Adrenal gland (tissue), 12 donors: Measurements from ENCODE around the gene JOSD1. TPM values are rescaled to one million over a fixed set of nuclear protein-coding genes. Genes with fewer than 3 reads are reported as not detected.
A peak's percentile ranks its signal among the peaks of the same experiment; 100 is the strongest.

Source experiments
- DNase-seq, 7 donors: peaks; one replicate each; pipeline ENCODE4 v3.0.0-alpha.2; 2019 to 2020
- H3K27ac ChIP-seq, 5 donors: fragments of 200-600 bp; sonication (generic) in 4 of 5; 1 replicate in 3 of 5; 2 replicates in 2 of 5; pipeline versions ENCODE4 v1.5.1 to v1.8.0; 2016 to 2020; ENCODE audit warnings: mild to moderate bottlenecking in 1 of 5
- H3K27me3 ChIP-seq: fragments of 200-600 bp; 2 replicates; pipeline ENCODE4 v1.8.0; 2021
- H3K36me3 ChIP-seq, 2 donors: fragments of 200-600 bp; replicated peaks in 1 of 2; 1 replicate in 1 of 2; 2 replicates in 1 of 2; pipeline versions ENCODE4 v1.5.1 to v1.8.0; 2018 to 2022
- H3K4me1 ChIP-seq, 2 donors: fragments of 200-600 bp; replicated peaks in 1 of 2; 1 replicate in 1 of 2; 2 replicates in 1 of 2; pipeline versions ENCODE4 v1.5.1 to v1.8.0; 2018 to 2021
- H3K4me3 ChIP-seq, 4 donors: fragments of 200-600 bp; sonication (generic) in 3 of 4; one replicate each; pipeline ENCODE4 v1.5.1; 2016 to 2018
- H3K9me3 ChIP-seq, 3 donors: fragments of 200-600 bp; sonication (generic) in 1 of 3; replicated peaks in 1 of 3; 1 replicate in 2 of 3; 2 replicates in 1 of 3; pipeline versions ENCODE4 v1.5.1 to v1.8.0; 2016 to 2021
- POLR2A ChIP-seq, 2 donors: fragments of 450-650 bp; IDR thresholded peaks; one replicate each; pipeline ENCODE4 v1.6.1; 2017; ENCODE audit warnings: antibody characterized with exemption in 2 of 2, mild to moderate bottlenecking in 2 of 2, moderate library complexity in 1 of 2
- WGBS, 4 donors: extraction: QIAGEN DNeasy Blood & Tissue Kit in 2 of 4; methylation state at CpG; one replicate each; pipeline versions ENCODE4 v1.1.5 to v1.1.7; 2013 to 2017; 5-methylcytosine and 5-hydroxymethylcytosine counted together
- intact Hi-C, 2 donors: fragments of 100-400 bp; cut with DNase I; formaldehyde crosslinking; loops; one replicate each; pipeline versions ENCODE4 v1.14.1 to v1.15.0; 2022 to 2023
- polyA plus RNA-seq, 3 donors: library from polyadenylated mRNA; stranded (reverse); fragments of 200-250 nt in 2 of 3; fragments of 350-450 nt in 1 of 3; fragmentation: Illumina TruSeq in 1 of 3; extraction: RNeasy Lipid Tissue Mini Kit (QIAGEN cat#74804) in 1 of 3; gene quantifications; one replicate each; pipeline ENCODE4 v1.2.3, GENCODE V29; 2013 to 2014
- total RNA-seq, 9 donors: library from RNA; depleted of rRNA in 4 of 9; stranded (reverse); fragments of >200 nt in 4 of 9; fragments of 120-200 nt in 1 of 9; fragmentation: NEBNext Ultra II Directional in 1 of 9; extraction: Animal tissue kit (Norgen Biotek cat#: 25700) in 1 of 9; gene quantifications; one replicate each; pipeline versions ENCODE4 v1.1.0 to v1.2.4, GENCODE V29; 2013 to 2023
- TF ChIP-seq, protein P1 (sequence below), 6 experiments: fragments of 450-650 bp in 4 of 6; fragments of 200-600 bp in 2 of 6; sonication (generic) in 1 of 6; IDR thresholded peaks; 1 replicate in 5 of 6; 2 replicates in 1 of 6; pipeline versions ENCODE4 v1.5.1 to v1.8.0; 2016 to 2021; ENCODE audit warnings: antibody characterized with exemption in 6 of 6, mild to moderate bottlenecking in 2 of 6, moderate library complexity in 1 of 6
- donor health status: healthy with polysubstance abuse.
- donor health status: Bipolar disorder and iron deficiency.
- donor health status: DM: yes; HTN: yes; CAD: no.
- donor health status: DM: no; HTN: no; CAD: no.
- donor health status: DM: no; HTN: no; CAD: no.
- donor health status: DM: yes; HTN: yes; CAD: no.

JOSD1 gene
- total and polyA plus RNA-seq, 12 donors = 14.3 to 93.4 (median 42.4) TPM

DNA sequence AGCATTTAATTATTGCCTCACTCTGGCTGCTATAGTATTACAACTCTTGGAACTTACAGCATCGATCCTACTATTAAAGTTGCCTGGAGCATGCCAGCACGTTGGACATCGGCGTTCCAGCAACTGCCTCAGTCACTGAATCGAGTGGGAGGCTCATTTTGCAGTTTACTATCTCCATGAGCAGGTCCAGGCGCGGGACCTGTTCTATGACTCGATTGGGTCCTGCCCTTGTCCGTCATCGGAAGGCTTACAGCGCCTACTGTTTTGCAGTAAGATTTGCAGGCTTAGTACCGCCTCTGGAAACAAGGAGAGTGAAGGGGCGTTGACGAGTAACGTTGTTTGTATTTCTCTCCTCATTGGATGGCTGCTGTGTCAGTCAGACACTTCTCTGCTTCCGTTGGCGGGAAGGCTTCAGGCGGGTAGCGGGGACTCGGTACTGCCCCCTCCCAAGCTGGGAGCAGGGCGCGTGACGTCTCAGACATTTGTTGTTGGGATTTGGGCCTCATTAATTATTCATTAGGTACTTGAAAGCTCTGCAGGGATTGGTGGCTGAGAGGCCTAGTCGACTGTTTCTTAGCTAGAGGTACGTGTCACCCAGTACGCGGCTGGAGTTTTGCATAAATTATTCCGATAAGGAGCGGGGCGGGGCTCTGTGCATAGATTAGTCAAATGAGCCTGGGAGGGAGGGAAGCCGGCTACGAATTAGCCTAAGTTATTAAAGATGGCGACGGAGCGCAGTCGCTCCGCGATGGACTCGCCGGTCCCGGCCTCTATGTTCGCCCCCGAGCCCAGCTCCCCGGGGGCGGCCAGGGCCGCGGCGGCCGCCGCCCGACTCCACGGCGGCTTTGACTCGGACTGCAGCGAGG, 4.7 kb upstream of the JOSD1 start, which contains the start of gene GTPBP1:
TSS of gene GTPBP1 (plus strand) at position 710 of the 866 bp plus-strand sequence. CDS start at position 722, 12 bp downstream.
- no peaks in the 10 kb centered on the region for H3K27me3 ChIP-seq
- DNase-seq = peak; percentile 99 to 100 (median 99)
- WGBS, 4 donors = 0% methylated on average over 24 to 55 of the region's 55 CpGs
- intact Hi-C loops = no loop called here
- peak within 1 kb of the TSS; percentile 44 to 92 (median 88) for H3K4me3 ChIP-seq
- peak; percentile 79 to 95 for TF ChIP-seq POLR2A (IDR thresholded peaks at IDR 0.05)
- TF ChIP-seq, protein P1, sequence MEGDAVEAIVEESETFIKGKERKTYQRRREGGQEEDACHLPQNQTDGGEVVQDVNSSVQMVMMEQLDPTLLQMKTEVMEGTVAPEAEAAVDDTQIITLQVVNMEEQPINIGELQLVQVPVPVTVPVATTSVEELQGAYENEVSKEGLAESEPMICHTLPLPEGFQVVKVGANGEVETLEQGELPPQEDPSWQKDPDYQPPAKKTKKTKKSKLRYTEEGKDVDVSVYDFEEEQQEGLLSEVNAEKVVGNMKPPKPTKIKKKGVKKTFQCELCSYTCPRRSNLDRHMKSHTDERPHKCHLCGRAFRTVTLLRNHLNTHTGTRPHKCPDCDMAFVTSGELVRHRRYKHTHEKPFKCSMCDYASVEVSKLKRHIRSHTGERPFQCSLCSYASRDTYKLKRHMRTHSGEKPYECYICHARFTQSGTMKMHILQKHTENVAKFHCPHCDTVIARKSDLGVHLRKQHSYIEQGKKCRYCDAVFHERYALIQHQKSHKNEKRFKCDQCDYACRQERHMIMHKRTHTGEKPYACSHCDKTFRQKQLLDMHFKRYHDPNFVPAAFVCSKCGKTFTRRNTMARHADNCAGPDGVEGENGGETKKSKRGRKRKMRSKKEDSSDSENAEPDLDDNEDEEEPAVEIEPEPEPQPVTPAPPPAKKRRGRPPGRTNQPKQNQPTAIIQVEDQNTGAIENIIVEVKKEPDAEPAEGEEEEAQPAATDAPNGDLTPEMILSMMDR (IDR thresholded peaks at IDR 0.05) = no peak
- no peaks in the 10 kb centered on the region for H3K9me3 ChIP-seq
- peaks cover 15 to 30% of the 10 kb centered on the region in 2 donors for H3K4me1 ChIP-seq
- H3K27ac ChIP-seq = peak within 1 kb of the TSS; percentile 85 to 96 (median 91)
- H3K36me3 ChIP-seq = no peaks in the 10 kb centered on the region

DNA sequence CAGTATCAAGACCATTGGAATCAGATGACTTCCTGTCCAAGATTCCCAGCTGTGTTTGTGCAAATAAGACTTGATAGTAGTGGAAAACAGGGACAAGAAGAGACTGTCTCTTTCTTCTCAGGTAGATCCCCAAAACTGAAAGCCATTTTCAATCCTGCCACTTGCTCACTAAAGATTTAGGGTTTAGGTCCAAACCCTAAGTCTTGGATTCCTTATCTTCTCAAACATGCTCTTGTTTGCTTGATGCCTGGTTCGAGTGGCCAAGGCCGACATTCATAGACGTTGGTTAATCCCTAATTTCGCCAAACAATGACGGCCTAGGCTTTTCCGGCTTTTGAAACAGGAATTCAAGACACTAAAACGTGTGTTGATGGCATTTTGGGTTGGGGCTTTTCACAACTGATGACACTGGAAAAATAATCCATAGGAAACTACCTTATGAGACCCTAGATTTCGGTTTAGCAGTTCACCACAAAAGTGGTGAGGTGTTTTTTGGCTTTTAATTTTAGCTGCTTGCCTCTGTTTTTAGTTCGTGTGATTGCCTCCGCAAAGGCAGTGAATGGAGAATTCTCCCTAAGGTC, 4.0 kb upstream of the JOSD1 start:
- Histone ChIP-seq H3K27me3 (no peaks in the 10 kb centered on the region), H3K27ac (peak overlapping the region; percentile 40 to 89 (median 82)), H3K4me1 (peaks cover 15 to 32% of the 10 kb centered on the region in 2 donors), H3K9me3 (no peaks in the 10 kb centered on the region), H3K36me3 (no peaks in the 10 kb centered on the region), H3K4me3 (peak overlapping the region in 1 of 4 donors; percentile 36)
- intact Hi-C loops = no loop called here
- no peak for DNase-seq
- TF ChIP-seq, protein P1 (IDR thresholded peaks at IDR 0.05) = no peak
- no peak for TF ChIP-seq POLR2A (IDR thresholded peaks at IDR 0.05)
- WGBS, 4 donors = 16 to 21% (median 17%) methylated on average over 10 of the region's 10 CpGs

DNA sequence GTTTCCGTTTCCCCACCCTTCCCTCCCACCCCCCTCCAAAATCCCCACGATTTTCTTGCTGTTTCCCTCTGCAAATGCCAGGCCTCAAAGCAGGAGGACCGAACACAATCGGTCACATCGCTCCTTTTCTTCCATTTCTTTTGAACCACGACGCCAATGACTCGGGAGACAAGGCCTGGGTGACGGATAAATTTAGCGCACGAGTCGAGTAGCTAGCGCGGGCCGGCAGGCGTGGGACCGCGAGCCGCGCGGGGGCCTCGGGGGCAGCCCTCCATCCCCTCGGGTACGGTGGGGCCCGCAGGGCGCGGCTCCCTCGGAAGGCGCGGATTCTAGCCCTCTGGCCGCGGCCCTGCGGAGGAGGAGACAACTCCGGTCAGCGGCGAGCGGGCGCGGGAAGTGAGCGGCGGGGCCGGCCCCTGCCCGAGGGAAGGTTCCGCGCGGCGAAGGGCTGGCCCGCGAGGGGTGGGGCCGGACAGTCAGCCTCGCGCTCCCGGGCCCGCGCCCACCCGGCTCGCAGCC, 414 bp downstream of the JOSD1 start:
- Histone ChIP-seq H3K9me3 (no peaks in the 10 kb centered on the region), H3K4me1 (peaks cover 24 to 54% of the 10 kb centered on the region in 2 donors), H3K27me3 (no peaks in the 10 kb centered on the region), H3K27ac (peak overlapping the region; percentile 45 to 100 (median 98)), H3K36me3 (no peaks in the 10 kb centered on the region), H3K4me3 (peak overlapping the region; percentile 43 to 86 (median 80))
- 0 to 1% (median 0%) methylated on average over 8 to 57 of the region's 57 CpGs for WGBS, 4 donors
- peak in 6 of 7 donors; percentile 61 to 78 (median 74) for DNase-seq
- intact Hi-C loops = no loop called here
- TF ChIP-seq POLR2A (IDR thresholded peaks at IDR 0.05) = no peak
- TF ChIP-seq, protein P1 (IDR thresholded peaks at IDR 0.05) = peak in 1 of 6 experiments; percentile 1

- WGBS, 4 donors = 12 to 20% (median 15%) methylated on average over 6 of the region's 6 CpGs
These were observed 959 bp downstream of the JOSD1 start for GRCh38 chr22:38699784-38700183.

More at GRCh38 chr22:38699784-38700183, 959 bp downstream of the JOSD1 start:
- Histone ChIP-seq H3K27ac (peak overlapping the region; percentile 45 to 100 (median 98)), H3K4me1 (peaks cover 20 to 51% of the 10 kb centered on the region in 2 donors), H3K27me3 (no peaks in the 10 kb centered on the region), H3K4me3 (peak overlapping the region in 2 of 4 donors; percentile 81 to 86), H3K9me3 (no peaks in the 10 kb centered on the region), H3K36me3 (no peaks in the 10 kb centered on the region)
- TF ChIP-seq POLR2A (IDR thresholded peaks at IDR 0.05) = peak in 1 of 2 donors; percentile 15
- TF ChIP-seq, protein P1 (IDR thresholded peaks at IDR 0.05) = peak in 1 of 6 experiments; percentile 9
- DNase-seq = peak in 3 of 7 donors; percentile 51 to 56 (median 52)
- intact Hi-C loops = no loop called here
